GM12873 (cell line): ENCODE results near the gene GMPR2.

Experiments
- CTCF ChIP-seq: IDR thresholded peaks from 2 replicates; pipeline ENCODE4 v1.5.1; 2012; ENCODE audit warnings: low read depth, mild to moderate bottlenecking, moderate library complexity, low read length, control low read depth; ENCODE audit not compliant: insufficient read depth; ENCODE audit errors: missing control alignments

GMPR2 gene

DNA sequence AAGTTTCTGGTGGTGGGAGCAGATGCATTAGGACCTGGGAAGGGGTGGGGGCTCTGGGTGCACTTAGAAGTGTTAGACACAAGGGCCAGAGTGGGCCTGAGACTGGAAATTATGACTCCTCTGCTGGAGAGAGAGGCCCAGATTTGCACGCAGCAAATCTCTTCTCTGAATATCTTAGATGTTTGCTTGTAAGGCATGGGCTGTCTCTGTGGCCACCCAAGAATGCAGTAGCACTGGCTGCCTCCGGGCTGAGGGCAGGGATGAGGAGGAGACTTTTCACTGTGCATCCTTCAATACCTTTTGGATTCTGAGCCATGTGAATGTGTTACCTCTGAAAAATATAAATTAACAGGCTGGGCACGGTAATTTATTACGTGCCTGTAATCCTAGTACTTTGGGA is 52.6 kb downstream of the GMPR2 start:
- no peak for TF ChIP-seq CTCF

DNA sequence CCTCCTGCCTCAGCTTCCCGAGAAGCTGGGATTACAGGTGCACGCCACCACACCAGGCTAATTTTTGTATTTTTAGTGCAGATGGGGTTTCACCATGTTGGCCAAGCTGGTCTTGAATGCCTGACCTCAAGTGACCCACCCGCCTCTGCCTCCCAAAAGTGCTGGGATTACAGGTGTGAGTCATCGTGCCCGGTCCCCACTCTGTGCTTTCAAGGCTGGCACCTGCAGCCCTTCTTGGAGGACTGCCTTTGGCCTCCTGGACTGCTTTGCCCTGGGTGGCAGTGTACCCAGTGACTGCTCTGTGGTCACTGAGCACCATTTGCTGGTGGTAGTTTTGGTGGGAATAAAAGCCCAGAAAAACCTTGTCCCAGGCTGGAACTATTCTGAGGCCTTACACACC is 54.3 kb downstream of the GMPR2 start:
- TF ChIP-seq CTCF: no peak
